SK-N-SH treated with all-trans-retinoic acid at 6 μM for 48 hours (cell line): ENCODE data around the gene TARS2.

ENCODE experiments used
- ATAC-seq: fragments of 200-7000 bp; cut with Tn5 transposase; 3 replicates; pipeline ENCODE4 v1.9.1; 2020; ENCODE audit warnings: mild to moderate bottlenecking, moderate library complexity
- ARNTL ChIP-seq: fragments of 450-650 bp; formaldehyde crosslinking; IDR thresholded peaks from 2 replicates; pipeline ENCODE4 v1.5.0; 2020; ENCODE audit warnings: low read depth, mild to moderate bottlenecking, moderate library complexity, borderline replicate concordance
- BACH2 ChIP-seq: fragments of 250-450 bp; sonication (Bioruptor Pico); IDR thresholded peaks from 2 replicates; pipeline ENCODE4 v1.9.0; 2021; ENCODE audit warnings: mild to moderate bottlenecking, borderline replicate concordance
- ESRRG ChIP-seq: fragments of 250-450 bp; sonication (Bioruptor Pico); IDR thresholded peaks from 2 replicates; pipeline ENCODE4 v1.6.1; 2021; ENCODE audit warnings: mild to moderate bottlenecking
- ISL1 ChIP-seq: fragments of 250-450 bp; sonication (Bioruptor Pico); IDR thresholded peaks from 2 replicates; pipeline ENCODE4 v2.1.2; 2022; ENCODE audit warnings: mild to moderate bottlenecking, moderate library complexity
- OSR1 ChIP-seq: fragments of 250-450 bp; sonication (Bioruptor Pico); IDR thresholded peaks from 2 replicates; pipeline ENCODE4 v1.8.0; 2022; ENCODE audit warnings: moderate library complexity, mild to moderate bottlenecking, inconsistent platforms
- PATZ1 ChIP-seq: fragments of 250-450 bp; sonication (Bioruptor Pico); IDR thresholded peaks from 2 replicates; pipeline ENCODE4 v1.8.0; 2020; ENCODE audit warnings: mild to moderate bottlenecking, moderate library complexity, borderline replicate concordance
- PPARA ChIP-seq: fragments of 250-450 bp; sonication (Bioruptor Pico); IDR thresholded peaks from 2 replicates; pipeline ENCODE4 v1.5.0; 2020; ENCODE audit warnings: mild to moderate bottlenecking, borderline replicate concordance
- RARB ChIP-seq: fragments of 250-450 bp; sonication (Bioruptor Pico); IDR thresholded peaks from 2 replicates; pipeline ENCODE4 v1.8.0; 2021; ENCODE audit warnings: mild to moderate bottlenecking, moderate library complexity
- TCF4 ChIP-seq: fragments of 250-450 bp; sonication (Bioruptor Pico); IDR thresholded peaks from 2 replicates; pipeline ENCODE4 v1.8.0; 2021; ENCODE audit warnings: mild to moderate bottlenecking, moderate library complexity, borderline replicate concordance
- TOX ChIP-seq: fragments of 250-450 bp; sonication (Bioruptor Pico); IDR thresholded peaks from 2 replicates; pipeline ENCODE4 v1.8.0; 2021; ENCODE audit warnings: mild to moderate bottlenecking, moderate library complexity, borderline replicate concordance
- TSHZ2 ChIP-seq: fragments of 250-450 bp; sonication (Bioruptor Pico); IDR thresholded peaks from 2 replicates; pipeline ENCODE4 v1.5.0; 2020; ENCODE audit warnings: mild to moderate bottlenecking, moderate library complexity
- ZC3H10 ChIP-seq: fragments of 250-450 bp; sonication (Bioruptor Pico); IDR thresholded peaks from 2 replicates; pipeline ENCODE4 v1.5.1; 2021; ENCODE audit warnings: mild to moderate bottlenecking, moderate library complexity
- ZFP3 ChIP-seq: fragments of 250-450 bp; sonication (Bioruptor Pico); IDR thresholded peaks from 2 replicates; pipeline ENCODE4 v1.5.0; 2020; ENCODE audit warnings: mild to moderate bottlenecking, moderate library complexity
- ZFP30 ChIP-seq: fragments of 450-650 bp; formaldehyde crosslinking; IDR thresholded peaks from 2 replicates; pipeline ENCODE4 v1.5.0; 2022; ENCODE audit warnings: mild to moderate bottlenecking, moderate library complexity
- ZNF565 ChIP-seq: fragments of 450-650 bp; formaldehyde crosslinking; conservative IDR thresholded peaks from 2 replicates; pipeline ENCODE4 v1.5.0; 2020; ENCODE audit warnings: low read depth, mild to moderate bottlenecking, moderate library complexity
- ZNF70 ChIP-seq: fragments of 450-650 bp; formaldehyde crosslinking; IDR thresholded peaks from 2 replicates; pipeline ENCODE4 v1.5.0; 2020; ENCODE audit warnings: mild to moderate bottlenecking, moderate library complexity
- ZNF8 ChIP-seq: fragments of 450-650 bp; formaldehyde crosslinking; IDR thresholded peaks from 2 replicates; pipeline ENCODE4 v1.5.0; 2020; ENCODE audit warnings: mild to moderate bottlenecking, moderate library complexity
- TF ChIP-seq, protein P1 (sequence below): fragments of 250-450 bp; sonication (Bioruptor Pico); IDR thresholded peaks from 2 replicates; pipeline ENCODE4 v1.5.1; 2021; ENCODE audit warnings: mild to moderate bottlenecking, moderate library complexity
- TF ChIP-seq, protein P2 (sequence below): fragments of 250-450 bp; sonication (Bioruptor Pico); IDR thresholded peaks from 2 replicates; pipeline ENCODE4 v1.5.1; 2020; ENCODE audit warnings: low read depth, mild to moderate bottlenecking, moderate library complexity

The TARS2 gene

GRCh38 chr1:150493175-150493574 is 6.0 kb downstream of the TARS2 start:
- TF ChIP-seq PATZ1 (CRISPR knock-in tag) (no peak), RARB (CRISPR knock-in tag) (no peak), TOX (CRISPR knock-in tag) (no peak), PPARA (CRISPR knock-in tag) (no peak), ZC3H10 (CRISPR knock-in tag) (no peak), ZNF8 (no peak), OSR1 (CRISPR knock-in tag) (no peak), TSHZ2 (CRISPR knock-in tag) (no peak), ZNF565 (CRISPR knock-in tag) (no peak)
- TF ChIP-seq, protein P1, sequence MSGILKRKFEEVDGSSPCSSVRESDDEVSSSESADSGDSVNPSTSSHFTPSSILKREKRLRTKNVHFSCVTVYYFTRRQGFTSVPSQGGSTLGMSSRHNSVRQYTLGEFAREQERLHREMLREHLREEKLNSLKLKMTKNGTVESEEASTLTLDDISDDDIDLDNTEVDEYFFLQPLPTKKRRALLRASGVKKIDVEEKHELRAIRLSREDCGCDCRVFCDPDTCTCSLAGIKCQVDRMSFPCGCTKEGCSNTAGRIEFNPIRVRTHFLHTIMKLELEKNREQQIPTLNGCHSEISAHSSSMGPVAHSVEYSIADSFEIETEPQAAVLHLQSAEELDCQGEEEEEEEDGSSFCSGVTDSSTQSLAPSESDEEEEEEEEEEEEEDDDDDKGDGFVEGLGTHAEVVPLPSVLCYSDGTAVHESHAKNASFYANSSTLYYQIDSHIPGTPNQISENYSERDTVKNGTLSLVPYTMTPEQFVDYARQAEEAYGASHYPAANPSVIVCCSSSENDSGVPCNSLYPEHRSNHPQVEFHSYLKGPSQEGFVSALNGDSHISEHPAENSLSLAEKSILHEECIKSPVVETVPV (CRISPR knock-in tag), result no peak
- TF ChIP-seq, all 23 proteins: peak for 0
- ATAC-seq, result no peak

DNA sequence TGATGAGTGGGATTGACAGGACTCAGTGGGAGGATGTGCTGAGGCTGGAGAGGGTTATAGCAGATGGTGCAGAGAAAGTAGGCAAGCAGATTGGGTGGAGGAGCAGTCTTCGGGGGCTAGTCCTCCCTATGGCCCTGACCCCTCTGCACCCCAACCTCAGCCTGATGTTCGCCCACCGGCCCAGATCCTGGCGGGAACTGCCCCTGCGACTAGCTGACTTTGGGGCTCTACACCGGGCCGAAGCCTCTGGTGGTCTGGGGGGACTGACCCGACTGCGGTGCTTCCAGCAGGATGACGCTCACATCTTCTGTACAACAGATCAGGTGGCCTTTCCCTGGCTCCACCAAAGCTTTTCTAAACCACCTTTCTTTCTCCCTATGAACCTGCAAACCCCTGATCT is 11.1 kb downstream of the TARS2 start:
- no peak for ATAC-seq
- TF ChIP-seq, protein P1 (CRISPR knock-in tag), result no peak
- no peak for TF ChIP-seq ZNF565 (CRISPR knock-in tag)
- no peak for TF ChIP-seq TSHZ2 (CRISPR knock-in tag)
- no peak for TF ChIP-seq TCF4 (CRISPR knock-in tag)
- TF ChIP-seq RARB (CRISPR knock-in tag), result no peak
- TF ChIP-seq ESRRG, result no peak
- TF ChIP-seq, protein P2, sequence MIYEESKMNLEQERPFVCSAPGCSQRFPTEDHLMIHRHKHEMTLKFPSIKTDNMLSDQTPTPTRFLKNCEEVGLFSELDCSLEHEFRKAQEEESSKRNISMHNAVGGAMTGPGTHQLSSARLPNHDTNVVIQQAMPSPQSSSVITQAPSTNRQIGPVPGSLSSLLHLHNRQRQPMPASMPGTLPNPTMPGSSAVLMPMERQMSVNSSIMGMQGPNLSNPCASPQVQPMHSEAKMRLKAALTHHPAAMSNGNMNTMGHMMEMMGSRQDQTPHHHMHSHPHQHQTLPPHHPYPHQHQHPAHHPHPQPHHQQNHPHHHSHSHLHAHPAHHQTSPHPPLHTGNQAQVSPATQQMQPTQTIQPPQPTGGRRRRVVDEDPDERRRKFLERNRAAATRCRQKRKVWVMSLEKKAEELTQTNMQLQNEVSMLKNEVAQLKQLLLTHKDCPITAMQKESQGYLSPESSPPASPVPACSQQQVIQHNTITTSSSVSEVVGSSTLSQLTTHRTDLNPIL, result no peak
- no peak for TF ChIP-seq ARNTL
- no peak for TF ChIP-seq ISL1 (CRISPR knock-in tag)
- no peak for TF ChIP-seq OSR1 (CRISPR knock-in tag)
- no peak for TF ChIP-seq BACH2 (CRISPR knock-in tag)
- no peak for TF ChIP-seq ZFP3 (CRISPR knock-in tag)
- TF ChIP-seq ZNF8, result no peak
- no peak for TF ChIP-seq ZFP30
- TF ChIP-seq, all 23 proteins: peak for 0

DNA sequence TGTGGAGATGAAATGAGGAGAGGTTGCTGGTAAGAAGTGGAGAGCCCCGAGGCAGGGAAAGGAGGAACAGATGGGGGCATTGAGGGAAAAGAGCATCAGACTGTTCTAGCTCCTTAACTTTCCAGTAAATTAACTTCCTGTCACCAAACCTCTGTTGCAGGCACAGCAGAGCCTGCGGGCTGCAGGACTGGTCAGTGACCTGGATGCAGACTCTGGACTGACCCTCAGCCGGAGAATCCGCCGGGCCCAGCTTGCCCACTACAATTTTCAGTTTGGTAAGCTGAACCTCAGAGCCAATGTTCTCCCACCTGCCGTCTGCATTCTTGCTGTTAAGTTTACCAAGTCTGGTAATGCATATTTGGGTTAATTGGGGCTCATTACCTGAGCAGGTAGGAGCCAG is 18.2 kb downstream of the TARS2 start:
- ATAC-seq, result no peak
- TF ChIP-seq ZFP3 (CRISPR knock-in tag) (no peak), TCF4 (CRISPR knock-in tag) (no peak), ARNTL (no peak), ESRRG (no peak), ZNF70 (no peak), TOX (CRISPR knock-in tag) (no peak), ZNF8 (no peak), BACH2 (CRISPR knock-in tag) (no peak), ZC3H10 (CRISPR knock-in tag) (no peak)
- TF ChIP-seq, protein P2, result no peak
- TF ChIP-seq, protein P1 (CRISPR knock-in tag), result no peak
